ENCODE measurements around the gene CNOT10. TPM values are rescaled to one million over a fixed set of nuclear protein-coding genes. Genes with fewer than 3 reads are reported as not detected.
A peak's percentile ranks its signal among the peaks of the same experiment; 100 is the strongest.

The CNOT10 gene
- polyA plus RNA-seq, 4 donors, result 37.3 to 67.5 (median 51.2) TPM

- DNase-seq (ENCODE audit: low read depth in 4 of 4, low spot score in 2 of 4), result no peak
These were observed 131.0 kb downstream of the CNOT10 start for GRCh38 chr3:32815841-32816438.

- DNase-seq (ENCODE audit: low read depth in 4 of 4, low spot score in 2 of 4), result peak in 1 of 4 donors; percentile 60
These were observed 131.7 kb downstream of the CNOT10 start for GRCh38 chr3:32816439-32817256.

DNA sequence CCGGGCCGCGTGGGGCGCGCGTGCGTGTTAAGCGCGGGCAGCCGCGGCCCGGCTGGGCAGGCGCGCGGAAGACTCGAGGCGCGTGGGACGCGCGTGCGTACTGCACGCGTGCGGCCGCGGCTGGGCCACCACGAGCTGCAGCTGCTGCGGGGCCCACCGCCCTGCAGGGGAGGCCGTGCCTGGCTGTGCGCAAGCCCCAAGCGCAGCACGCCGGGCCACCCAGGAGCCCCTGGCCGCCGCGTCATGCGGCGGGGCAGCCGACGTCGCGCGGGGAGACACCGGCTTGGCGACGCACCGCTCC, 132.2 kb downstream of the CNOT10 start:
- DNase-seq (ENCODE audit: low read depth in 4 of 4, low spot score in 2 of 4), result no peak

- peak in 1 of 4 donors; percentile 34 for DNase-seq (ENCODE audit: low read depth in 4 of 4, low spot score in 2 of 4)
These were observed 132.7 kb downstream of the CNOT10 start, which contains the start of gene TRIM71 for GRCh38 chr3:32817558-32818228. Gene TRIM71, plus strand, starts transcription at chr3:32817997. Its CDS starts 84 bp downstream, at chr3:32818081.

DNA sequence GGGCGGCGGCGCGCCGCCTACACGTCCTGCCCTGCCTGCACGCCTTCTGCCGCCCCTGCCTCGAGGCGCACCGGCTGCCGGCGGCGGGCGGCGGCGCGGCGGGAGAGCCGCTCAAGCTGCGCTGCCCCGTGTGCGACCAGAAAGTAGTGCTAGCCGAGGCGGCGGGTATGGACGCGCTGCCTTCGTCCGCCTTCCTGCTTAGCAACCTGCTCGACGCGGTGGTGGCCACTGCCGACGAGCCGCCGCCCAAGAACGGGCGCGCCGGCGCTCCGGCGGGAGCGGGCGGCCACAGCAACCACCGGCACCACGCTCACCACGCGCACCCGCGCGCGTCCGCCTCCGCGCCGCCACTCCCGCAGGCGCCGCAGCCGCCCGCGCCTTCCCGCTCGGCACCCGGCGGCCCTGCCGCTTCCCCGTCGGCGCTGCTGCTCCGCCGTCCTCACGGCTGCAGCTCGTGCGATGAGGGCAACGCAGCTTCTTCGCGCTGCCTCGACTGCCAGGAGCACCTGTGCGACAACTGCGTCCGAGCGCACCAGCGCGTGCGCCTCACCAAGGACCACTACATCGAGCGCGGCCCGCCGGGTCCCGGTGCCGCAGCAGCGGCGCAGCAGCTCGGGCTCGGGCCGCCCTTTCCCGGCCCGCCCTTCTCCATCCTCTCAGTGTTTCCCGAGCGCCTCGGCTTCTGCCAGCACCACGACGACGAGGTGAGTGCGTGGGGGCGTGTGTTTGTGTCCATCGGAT, 133.4 kb downstream of the CNOT10 start:
- no peak for DNase-seq (ENCODE audit: low read depth in 4 of 4, low spot score in 2 of 4)

DNA sequence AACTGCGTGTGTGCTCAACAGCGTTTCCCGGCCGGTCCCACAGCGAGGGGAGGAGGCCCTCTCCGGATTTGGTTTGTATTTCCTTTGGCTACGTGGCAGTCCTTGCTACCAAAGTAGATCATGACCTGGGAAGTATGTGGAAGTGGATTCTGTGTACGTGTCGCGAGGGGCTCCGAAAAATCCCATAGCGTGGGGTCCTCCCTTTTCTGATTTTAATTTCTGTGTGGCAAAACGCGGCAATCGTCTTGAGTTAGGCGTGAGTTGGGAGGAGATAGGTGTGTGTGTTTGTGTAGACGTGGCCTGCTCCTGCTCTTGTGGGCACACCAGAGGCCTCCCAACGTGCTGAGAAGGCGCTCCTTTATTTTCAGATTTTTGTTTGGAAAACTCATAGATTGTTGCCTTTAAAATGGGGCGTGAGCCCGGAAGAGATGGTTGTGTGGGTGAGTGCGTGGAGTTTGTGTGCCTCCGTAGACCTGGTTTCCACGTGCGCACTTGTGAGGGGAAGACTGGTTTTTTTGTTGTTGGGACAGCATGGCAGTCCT, 134.1 kb downstream of the CNOT10 start:
- DNase-seq (ENCODE audit: low read depth in 4 of 4, low spot score in 2 of 4), result no peak

GRCh38 chr3:32819551-32820348, 134.8 kb downstream of the CNOT10 start:
- no peak for DNase-seq (ENCODE audit: low read depth in 4 of 4, low spot score in 2 of 4)

- no peak for DNase-seq (ENCODE audit: low read depth in 4 of 4, low spot score in 2 of 4)
These were observed 135.4 kb downstream of the CNOT10 start for GRCh38 chr3:32820430-32820829.

DNA sequence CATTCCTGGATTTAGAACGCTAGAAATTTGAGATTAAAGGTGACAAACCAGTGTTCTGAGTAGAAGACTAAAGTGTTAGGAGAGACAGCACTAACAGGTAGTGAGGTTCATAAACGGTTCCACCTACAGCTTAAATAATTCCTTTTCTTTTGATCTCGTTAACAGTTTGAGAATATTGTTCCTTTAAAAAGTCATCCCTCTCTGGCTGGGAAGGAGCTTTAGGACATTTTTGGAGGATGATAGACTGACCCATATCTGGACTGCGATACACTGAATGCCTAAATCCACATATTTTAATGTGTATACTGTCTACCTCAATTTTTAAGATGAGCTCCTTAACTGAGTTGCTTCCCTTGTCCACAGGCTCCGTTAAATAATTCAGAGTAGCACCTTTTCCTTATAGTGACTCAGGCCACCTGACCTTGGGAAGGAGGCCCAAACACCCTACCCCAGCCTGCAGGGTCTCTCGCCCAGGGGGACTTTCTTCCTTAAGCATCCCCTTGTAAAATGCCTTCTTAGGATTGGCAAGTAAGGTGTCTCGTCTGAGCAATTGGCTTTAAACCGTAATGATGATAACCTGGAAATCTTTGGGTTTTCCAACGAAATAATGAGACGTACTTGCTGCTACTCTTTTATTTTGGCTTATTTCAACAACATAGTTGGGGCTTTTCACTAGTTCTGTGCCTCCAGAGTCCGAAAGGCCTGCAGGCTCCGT, 136.1 kb downstream of the CNOT10 start:
- no peak for DNase-seq (ENCODE audit: low read depth in 4 of 4, low spot score in 2 of 4)

GRCh38 chr3:32821686-32822296, 136.8 kb downstream of the CNOT10 start:
- DNase-seq (ENCODE audit: low read depth in 4 of 4, low spot score in 2 of 4), result no peak

- DNase-seq (ENCODE audit: low read depth in 4 of 4, low spot score in 2 of 4), result no peak
These were observed 137.9 kb downstream of the CNOT10 start for GRCh38 chr3:32822609-32823498.

Other genes with a start within 250 kb of the CNOT10 start
- 10 to 100 TPM; 64.7 to 82.6 (median 78.5) TPM for gene CMTM6, start 182.3 kb upstream of the CNOT10 start, polyA plus RNA-seq (ENCODE audit: insufficient read length in 4 of 4)
- 10 to 100 TPM; 36.5 to 41.0 (median 39.4) TPM for gene DYNC1LI1, start 114.3 kb upstream of the CNOT10 start, polyA plus RNA-seq (ENCODE audit: insufficient read length in 4 of 4)
- gene TRIM71, start 132.8 kb downstream of the CNOT10 start, polyA plus RNA-seq (ENCODE audit: insufficient read length in 4 of 4), result 1 to 10 TPM; 5.1 to 9.4 (median 7.2) TPM